Ureter (tissue), 1 donor: ENCODE data around the gene UQCRC1. TPM values are rescaled to one million over a fixed set of nuclear protein-coding genes. Genes with fewer than 3 reads are reported as not detected.

Experiments
- DNase-seq: peaks from one replicate; pipeline ENCODE4 v3.0.0-alpha.2; 2020; ENCODE audit warnings: low spot score
- total RNA-seq: library from RNA; stranded (reverse); gene quantifications from one replicate; pipeline ENCODE4 v1.2.4, GENCODE V29; 2023
- donor health status: DM: yes; HTN: yes; CAD: no.

Gene UQCRC1
- total RNA-seq, 1 donor from 2014 or later, result 178 TPM

- no peak for DNase-seq
These were observed 24.3 kb upstream of the UQCRC1 start for GRCh38 chr3:48633743-48634142.

- no peak for DNase-seq
These were observed 23.8 kb upstream of the UQCRC1 start for GRCh38 chr3:48633256-48633655.

DNA sequence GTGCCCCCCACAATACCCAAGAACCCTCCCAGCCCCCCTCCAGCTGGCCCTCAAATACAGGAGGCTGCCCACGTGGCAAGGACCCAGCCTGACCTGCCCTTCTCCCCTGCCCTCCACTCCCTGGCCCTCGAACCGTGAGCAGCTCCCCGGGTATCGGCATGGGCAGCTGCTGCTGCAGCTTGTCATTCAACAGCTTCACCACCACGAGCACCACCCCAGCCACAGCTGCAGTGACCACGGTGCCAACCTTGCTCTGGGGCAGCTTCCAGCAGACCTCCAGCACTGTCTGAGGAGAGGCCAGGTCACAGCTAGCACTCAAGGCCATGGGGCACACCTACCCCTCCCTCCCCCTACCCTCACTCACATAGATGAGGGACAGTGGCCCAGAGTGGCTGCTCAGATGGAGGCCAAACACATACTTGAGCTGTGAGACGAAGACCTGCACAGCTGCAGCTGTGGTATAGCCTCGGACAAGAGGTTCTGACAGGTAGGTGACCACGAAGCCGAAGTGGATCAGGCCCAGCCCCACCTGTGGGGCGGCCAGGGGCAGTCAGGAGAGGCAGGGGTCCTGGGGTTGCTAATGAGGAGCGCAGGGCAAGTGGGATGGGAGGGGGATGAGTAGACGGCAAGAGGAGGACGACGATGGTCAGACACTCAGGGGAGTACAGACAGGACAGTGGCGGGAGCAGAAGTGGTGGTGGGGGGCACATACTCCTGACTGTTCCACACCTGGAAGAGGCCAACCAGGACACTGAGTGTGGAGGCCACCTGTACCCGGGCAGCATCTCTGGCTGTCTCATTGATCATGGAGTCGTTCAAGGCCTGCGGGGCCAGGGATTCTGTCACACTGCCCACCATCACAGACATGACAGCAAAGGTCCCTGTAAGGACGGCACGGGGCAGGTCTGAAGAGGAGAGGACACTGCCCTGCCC, 22.3 kb upstream of the UQCRC1 start:
- DNase-seq, result no peak

GRCh38 chr3:48630833-48631232, 21.4 kb upstream of the UQCRC1 start:
- no peak for DNase-seq

- no peak for DNase-seq
These were observed 21.0 kb upstream of the UQCRC1 start for GRCh38 chr3:48630407-48630806.

- no peak for DNase-seq
These were observed 20.4 kb upstream of the UQCRC1 start for GRCh38 chr3:48629894-48630293.

GRCh38 chr3:48628277-48629017, 19.0 kb upstream of the UQCRC1 start:
- DNase-seq, result no peak

GRCh38 chr3:48625600-48625999, 16.2 kb upstream of the UQCRC1 start:
- no peak for DNase-seq

GRCh38 chr3:48624767-48625166, 15.3 kb upstream of the UQCRC1 start:
- DNase-seq, result no peak

DNA sequence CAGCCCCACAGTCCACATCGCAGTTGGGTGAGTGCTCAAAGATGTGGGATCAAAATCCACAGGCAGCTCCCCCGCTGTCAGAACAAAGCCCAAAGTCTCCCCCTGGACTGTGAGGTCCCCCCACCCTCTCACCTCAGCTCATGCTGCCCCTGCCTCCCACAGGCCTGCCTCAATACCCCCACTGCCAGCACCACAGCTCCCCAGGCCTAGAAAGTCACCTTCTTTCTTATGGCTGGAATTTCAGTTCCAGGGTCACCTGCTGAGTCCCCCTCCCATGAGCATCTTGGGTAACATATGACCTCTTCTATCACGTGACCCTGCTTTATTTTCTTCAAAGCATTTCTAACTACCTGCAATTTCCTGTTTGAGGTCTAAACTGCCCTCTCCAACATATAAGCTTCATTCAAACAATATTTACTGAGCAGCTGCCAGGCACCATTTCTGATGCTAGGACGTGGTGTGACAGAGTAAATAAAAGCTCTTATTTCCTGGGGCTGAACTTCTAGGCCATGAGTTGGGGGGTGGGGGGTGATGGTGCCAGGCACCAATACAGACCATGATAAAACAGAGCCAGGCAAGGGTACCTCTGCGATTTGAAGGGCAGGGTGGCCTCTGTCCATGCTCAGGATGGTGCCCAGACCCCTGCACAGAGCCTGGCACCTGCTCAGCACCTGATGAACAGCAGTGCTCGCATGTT, 14.6 kb upstream of the UQCRC1 start:
- no peak for DNase-seq

DNA sequence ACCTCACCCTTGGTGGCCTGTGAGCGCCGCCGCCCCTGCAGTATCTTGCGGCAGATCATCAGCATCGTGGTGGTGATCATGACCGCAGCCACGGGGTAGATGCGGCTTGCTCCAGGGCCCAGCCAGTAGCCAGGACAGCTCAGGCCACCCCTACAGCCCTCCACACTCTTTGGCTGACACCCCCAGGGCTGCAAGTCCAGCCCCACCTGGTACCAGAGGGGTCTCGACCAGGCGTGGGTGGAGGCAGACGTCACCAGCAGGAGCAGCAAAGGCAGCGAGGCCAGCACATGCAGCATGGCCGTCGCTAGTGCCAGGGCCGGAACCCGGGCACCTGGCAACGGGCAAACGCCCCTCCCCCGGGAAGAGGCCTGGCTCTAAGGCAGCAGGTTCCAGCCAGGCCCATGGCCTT, 12.0 kb upstream of the UQCRC1 start, which contains the start of gene TMEM89:
TMEM89 (minus strand) TSS at position 309 of the 409 bp plus-strand sequence; CDS start at position 296, 13 bp downstream.
- DNase-seq, result no peak

- DNase-seq, result no peak
These were observed 10.4 kb upstream of the UQCRC1 start for GRCh38 chr3:48619541-48620524.

- no peak for DNase-seq
These were observed 8.1 kb upstream of the UQCRC1 start for GRCh38 chr3:48617559-48617958.

DNA sequence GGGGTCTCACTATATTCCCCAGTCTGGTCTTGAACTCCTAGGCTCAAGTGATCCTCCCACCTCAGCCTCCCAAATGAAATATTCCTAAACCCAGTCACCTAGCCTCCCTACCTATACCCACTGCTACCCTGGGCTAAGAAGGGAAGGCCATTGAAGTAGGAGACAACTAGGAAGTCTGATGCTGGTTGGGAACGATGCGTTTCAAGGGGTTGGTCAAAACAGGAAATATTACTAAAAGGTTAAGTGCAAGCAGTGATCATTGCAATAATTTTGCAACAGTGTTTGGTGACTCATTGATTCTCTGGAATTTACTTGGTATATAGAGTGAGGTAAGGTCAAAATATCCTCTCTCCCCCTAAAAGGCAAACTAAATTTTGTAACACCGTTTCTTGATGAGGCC, 4.6 kb upstream of the UQCRC1 start:
- DNase-seq, result no peak

DNA sequence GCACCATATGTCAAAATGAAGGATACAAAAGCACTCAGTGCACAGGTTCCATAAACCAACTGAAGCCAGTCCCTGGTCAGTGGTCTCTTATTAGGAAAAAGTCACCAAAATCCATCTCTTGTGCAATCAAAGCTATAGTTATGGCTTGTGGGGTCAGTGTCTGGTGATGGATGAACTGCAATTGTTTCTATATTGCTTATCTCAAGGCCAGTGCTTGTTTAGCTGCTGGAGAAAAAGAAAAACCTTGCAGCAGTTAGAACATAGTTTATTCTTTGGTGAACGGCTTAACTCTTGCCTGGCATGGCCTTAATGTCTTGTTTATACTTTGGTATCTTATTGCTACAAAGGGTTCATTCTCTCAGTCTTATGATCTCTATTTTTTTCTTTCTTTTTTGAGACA, 2.9 kb upstream of the UQCRC1 start:
- DNase-seq, result no peak

DNA sequence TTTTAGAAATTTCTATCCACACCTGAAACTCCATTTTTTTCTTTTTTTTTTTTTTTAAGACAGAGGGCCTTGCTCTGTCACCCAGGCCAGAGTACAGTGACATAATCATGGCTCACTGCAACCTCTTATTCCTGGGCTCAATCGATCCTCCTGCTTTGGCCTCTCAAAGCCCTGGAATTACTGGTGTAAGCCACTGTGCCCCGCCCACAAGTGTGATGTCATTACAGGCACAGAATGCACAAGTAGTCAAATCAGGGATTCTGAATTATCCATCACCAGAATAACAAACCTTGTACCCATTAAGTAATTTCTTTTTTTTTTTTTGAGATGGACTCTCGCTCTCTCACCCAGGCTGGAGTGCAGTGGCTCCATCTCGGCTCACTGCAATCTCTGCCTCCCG, 1.9 kb downstream of the UQCRC1 start:
- DNase-seq, result no peak

DNA sequence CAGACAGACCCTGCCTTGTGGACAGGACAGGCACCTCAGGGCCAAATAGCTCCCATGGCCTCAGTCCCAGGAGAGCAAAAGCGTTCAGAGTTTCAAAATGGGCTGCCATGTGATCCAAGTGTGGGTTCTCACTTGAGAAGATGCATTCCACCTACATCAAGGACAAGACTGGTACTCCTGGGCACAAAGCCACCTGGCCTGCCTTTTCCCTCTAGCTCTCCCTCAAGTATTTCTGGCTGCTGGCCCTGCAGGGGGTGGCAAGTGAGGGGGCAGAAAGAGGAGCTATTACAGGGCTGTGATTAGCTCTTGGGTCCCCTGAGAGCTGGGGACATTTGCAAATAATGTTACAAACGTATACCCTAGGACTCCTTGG, 7.8 kb downstream of the UQCRC1 start:
- DNase-seq, result no peak

DNA sequence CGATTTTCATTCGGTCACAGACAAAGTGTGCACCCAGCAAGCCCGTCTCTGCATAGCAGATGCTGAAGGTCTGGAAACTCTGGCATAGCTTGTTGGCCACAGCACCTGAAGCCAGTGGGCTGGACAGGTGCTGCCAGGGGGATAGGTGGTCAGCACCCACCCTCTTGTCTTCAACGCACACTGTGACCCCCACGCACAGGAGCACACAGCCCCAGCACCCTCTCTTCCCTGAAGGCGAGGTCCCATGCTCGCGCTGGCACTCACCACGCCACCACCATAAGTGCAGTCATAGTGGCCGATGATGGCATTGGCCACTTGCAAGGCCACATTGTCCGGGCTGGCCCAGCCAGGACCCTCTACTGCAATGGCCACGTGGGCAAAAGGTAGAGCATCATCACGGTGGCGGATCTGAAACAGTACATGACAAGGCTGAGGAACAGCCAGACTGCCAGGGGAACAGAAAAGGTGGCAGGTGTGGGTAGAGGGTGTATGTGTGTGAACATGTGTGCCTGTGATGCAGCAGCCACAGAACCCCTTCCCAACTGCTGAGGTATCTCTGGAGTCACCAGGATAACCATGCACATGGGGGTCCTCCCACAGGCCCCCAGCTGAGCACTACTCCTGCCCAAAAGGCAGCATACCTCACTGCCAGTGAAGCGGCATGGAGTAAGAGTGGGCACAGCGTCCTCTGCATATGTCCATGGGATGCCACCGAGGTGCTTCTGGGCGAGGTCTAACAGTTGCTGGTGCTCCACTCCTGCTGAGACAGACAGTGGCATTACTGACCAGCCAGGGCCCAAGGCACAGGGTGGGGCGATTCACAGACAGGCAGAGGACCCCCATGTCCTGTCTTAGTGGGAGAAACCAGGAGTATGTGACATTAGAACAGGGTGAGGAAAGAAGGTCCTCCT, 8.5 kb downstream of the UQCRC1 start:
- no peak for DNase-seq

DNA sequence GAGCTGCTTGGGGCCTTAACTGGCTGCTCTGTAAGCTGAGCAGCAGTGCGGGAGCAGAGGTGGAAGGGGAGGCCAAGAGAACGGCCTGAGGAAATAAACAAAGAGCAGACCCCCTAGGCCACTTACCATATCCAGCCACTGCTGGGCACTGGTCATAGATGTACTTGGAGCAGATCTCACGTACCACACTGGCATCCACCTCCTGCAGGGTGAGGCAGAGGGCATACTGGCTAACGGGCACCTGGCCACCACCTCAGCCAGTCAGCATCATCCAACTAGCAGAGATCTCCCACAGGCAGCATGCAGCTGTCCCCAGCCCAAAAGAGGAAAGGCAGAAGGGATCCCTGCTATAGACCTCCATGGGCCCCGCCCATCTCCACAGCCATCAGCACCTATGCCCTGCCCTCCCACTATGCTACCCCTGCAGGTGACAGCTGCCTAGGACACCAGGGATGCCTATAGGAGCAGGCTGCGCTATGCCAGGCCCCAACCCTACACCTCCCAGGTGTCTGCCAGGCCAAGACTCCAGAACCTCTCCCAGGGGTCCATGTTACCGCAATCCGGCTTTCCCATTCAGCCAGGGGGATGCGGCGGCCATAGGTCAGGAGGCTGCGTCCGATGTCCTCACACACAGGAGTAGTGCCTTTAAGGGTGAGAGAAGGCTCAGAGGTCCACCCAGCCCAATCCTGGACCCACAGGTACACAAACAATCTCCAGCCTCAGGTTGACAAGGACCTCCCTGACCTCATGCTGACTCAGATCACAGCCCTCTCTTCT, 9.7 kb downstream of the UQCRC1 start:
- no peak for DNase-seq
